D721Med (cell line): ENCODE results near the gene TAF11L10.
"Not testable (repeated sequence)": the region's sequence is repeated elsewhere in the genome, so short reads cannot be mapped to it uniquely, and the experiment has no call there.

ENCODE experiments used
- DNase-seq: peaks from one replicate; pipeline ENCODE4 v3.0.0; 2011; ENCODE audit warnings: low spot score; ENCODE audit not compliant: insufficient read length
- FAIRE-seq: peaks from 2 replicates; lab custom pipeline; 2011; peaks lifted over from hg19 to GRCh38; lab: Jason Lieb, UNC
- TF ChIP-seq, protein P1 (sequence below): IDR thresholded peaks from 2 replicates; pipeline ENCODE4 v1.5.1; 2012; ENCODE audit warnings: mild to moderate bottlenecking, control low read depth; ENCODE audit not compliant: insufficient read depth; ENCODE audit errors: missing control alignments

The TAF11L10 gene

DNA sequence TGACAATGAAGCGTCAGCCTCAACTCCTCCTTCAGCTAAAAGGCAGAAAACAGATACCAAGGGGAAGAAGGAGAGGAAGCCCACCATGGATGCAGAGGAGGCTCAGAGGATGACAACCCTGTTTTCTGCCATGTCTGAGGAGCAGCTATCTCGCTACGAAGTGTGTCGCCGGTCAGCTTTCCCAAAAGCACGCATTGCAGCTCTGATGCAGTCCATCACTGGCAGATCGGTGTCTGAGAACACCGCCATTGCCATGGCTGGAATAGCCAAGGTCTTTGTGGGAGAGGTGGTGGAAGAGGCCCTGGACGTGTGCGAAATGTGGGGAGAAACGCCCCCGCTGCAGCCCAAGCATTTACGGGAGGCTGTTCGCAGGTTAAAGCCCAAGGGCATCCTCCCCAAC is 7.3 kb upstream of the TAF11L10 start:
- DNase-seq (no peak), FAIRE-seq (no peak)
- TF ChIP-seq, protein P1, sequence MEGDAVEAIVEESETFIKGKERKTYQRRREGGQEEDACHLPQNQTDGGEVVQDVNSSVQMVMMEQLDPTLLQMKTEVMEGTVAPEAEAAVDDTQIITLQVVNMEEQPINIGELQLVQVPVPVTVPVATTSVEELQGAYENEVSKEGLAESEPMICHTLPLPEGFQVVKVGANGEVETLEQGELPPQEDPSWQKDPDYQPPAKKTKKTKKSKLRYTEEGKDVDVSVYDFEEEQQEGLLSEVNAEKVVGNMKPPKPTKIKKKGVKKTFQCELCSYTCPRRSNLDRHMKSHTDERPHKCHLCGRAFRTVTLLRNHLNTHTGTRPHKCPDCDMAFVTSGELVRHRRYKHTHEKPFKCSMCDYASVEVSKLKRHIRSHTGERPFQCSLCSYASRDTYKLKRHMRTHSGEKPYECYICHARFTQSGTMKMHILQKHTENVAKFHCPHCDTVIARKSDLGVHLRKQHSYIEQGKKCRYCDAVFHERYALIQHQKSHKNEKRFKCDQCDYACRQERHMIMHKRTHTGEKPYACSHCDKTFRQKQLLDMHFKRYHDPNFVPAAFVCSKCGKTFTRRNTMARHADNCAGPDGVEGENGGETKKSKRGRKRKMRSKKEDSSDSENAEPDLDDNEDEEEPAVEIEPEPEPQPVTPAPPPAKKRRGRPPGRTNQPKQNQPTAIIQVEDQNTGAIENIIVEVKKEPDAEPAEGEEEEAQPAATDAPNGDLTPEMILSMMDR: no peak

GRCh38 chr5:17603880-17604279 is 6.3 kb upstream of the TAF11L10 start, which contains the start of gene TAF11L11:
Gene TAF11L11, plus strand, starts transcription at chr5:17604183.
- FAIRE-seq, DNase-seq: not testable (repeated sequence)

- DNase-seq, FAIRE-seq: not testable (repeated sequence)
Measured at GRCh38 chr5:17594255-17594654, 3.4 kb downstream of the TAF11L10 start, which contains the start of gene TAF11L9. Gene TAF11L9, minus strand, starts transcription at chr5:17594394.

DNA sequence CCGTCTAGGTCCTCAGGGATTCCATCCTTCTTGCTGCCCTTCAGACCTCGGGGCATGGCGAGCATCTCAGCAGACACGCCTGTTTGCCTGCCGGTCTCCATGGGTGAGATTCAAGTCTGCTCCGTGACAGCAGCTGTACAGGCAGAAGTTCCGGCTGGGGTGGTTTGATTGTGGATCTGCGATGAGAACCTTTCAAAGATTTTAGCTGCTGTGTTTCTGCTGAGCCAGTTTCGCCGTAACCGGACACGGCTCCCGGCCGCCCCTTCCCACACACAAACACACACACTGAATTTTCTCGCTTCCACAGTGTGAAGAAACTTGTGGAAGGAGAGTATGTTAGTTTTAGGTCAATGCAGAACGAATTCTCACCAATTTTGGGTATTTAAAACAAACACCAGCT is 6.8 kb downstream of the TAF11L10 start, which contains the start of gene TAF11L8:
Gene TAF11L8, minus strand, starts transcription at position 101 of the 400 bp plus-strand sequence.
- FAIRE-seq, DNase-seq: not testable (repeated sequence)

GRCh38 chr5:17585658-17586057 is 12.0 kb downstream of the TAF11L10 start, which contains the start of gene TAF11L7:
Gene TAF11L7, minus strand, starts transcription at chr5:17585758.
- FAIRE-seq, DNase-seq: not testable (repeated sequence)
